ENCODE measurements around the gene BABAM1. TPM values are rescaled to one million over a fixed set of nuclear protein-coding genes. Genes with fewer than 3 reads are reported as not detected.

The BABAM1 gene
- total RNA-seq, 2 experiments from 2014 or later: 56.2 to 63.5 TPM

DNA sequence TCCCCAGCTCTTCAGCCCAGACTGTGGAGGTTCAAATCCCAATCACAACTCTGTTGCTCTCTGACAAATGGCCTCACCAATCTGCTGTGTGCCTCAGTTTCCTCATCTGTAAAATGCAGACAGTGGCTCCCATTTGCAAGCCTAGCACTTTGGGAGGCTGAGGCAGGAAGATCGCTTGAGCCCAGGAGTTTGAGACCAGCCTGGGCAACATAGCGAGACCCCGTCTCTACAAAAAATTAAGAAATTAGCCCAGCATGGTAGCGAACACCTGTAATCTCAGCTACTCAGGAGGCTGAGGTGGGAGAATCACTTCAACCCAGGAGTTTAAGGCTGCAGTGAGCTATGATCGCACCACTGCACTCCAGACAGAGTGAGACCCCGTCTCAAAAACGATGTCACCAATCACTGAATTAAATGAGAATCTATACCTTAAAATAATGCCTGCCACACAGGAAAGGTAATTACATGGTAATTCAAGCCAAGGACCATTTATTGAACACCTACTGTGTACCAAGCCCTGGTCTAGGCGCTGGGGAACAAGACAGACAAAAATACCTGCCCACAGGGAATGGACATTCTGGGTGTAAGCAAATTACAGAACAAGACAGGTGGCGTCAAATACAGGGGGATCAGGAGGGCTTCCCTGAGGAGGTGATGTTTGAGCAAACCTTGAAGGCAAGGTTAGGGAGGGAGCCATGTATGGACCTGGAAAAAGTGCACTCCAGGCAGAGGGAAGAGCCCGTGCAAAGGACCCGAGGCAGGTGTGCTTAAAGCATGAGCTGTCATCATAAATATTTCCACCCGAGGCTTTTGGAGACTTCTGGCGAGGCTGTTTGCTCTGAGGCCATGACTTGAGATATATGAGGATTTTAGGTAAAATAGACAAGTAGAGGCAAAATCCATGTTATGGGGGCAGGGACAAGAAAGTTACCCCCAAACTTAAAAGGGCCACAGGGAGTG is 29.2 kb upstream of the BABAM1 start:
- ATAC-seq (ENCODE audit: poor library complexity): no peak
- H3K27me3 Mint-ChIP-seq: no peaks in the 10 kb centered on the region
- no peak overlapping the region for H3K4me3 ChIP-seq (ENCODE audit: low read length)
- DNase-seq: no peak
- TF ChIP-seq, protein P1, sequence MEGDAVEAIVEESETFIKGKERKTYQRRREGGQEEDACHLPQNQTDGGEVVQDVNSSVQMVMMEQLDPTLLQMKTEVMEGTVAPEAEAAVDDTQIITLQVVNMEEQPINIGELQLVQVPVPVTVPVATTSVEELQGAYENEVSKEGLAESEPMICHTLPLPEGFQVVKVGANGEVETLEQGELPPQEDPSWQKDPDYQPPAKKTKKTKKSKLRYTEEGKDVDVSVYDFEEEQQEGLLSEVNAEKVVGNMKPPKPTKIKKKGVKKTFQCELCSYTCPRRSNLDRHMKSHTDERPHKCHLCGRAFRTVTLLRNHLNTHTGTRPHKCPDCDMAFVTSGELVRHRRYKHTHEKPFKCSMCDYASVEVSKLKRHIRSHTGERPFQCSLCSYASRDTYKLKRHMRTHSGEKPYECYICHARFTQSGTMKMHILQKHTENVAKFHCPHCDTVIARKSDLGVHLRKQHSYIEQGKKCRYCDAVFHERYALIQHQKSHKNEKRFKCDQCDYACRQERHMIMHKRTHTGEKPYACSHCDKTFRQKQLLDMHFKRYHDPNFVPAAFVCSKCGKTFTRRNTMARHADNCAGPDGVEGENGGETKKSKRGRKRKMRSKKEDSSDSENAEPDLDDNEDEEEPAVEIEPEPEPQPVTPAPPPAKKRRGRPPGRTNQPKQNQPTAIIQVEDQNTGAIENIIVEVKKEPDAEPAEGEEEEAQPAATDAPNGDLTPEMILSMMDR (IDR thresholded peaks at IDR 0.05): no peak
- H3K36me3 ChIP-seq (ENCODE audit: insufficient read depth, low read length): no peaks in the 10 kb centered on the region
- peaks cover 6% of the 10 kb centered on the region for H3K4me1 Mint-ChIP-seq (ENCODE audit: low read depth)
- intact Hi-C loops (cut with DNase I, micrococcal nuclease): no loop called here
- no peaks in the 10 kb centered on the region for H3K9me3 ChIP-seq (ENCODE audit: control insufficient read depth in 1 of 2, insufficient read depth in 1 of 2, low read length in 2 of 2)
- no peak overlapping the region for H3K27ac Mint-ChIP-seq
- no peaks in the 10 kb centered on the region for H3K36me3 Mint-ChIP-seq (ENCODE audit: low read depth)
- H3K27ac ChIP-seq (ENCODE audit: low read depth in 1 of 2, low read length in 2 of 2): no peak overlapping the region
- H3K4me1 ChIP-seq (ENCODE audit: insufficient read depth, low read length): peaks cover 22% of the 10 kb centered on the region
- H3K27me3 ChIP-seq (ENCODE audit: control insufficient read depth in 1 of 2, insufficient read depth in 2 of 2, low read length in 2 of 2): no peaks in the 10 kb centered on the region
- POLR2A ChIA-PET: interaction anchor here (0.6 to 0.7 kb wide), 2 partner anchors 163 to 910 kb away, joined by 3 to 4 read pairs; no protein-coding TSS in a partner anchor
- CTCF ChIA-PET: no interaction called here
- H3K9me3 Mint-ChIP-seq: no peaks in the 10 kb centered on the region
- peak overlapping the region; percentile 57 for H3K4me3 Mint-ChIP-seq

- no peak overlapping the region for H3K4me3 ChIP-seq (ENCODE audit: low read length)
- no peaks in the 10 kb centered on the region for H3K27me3 ChIP-seq (ENCODE audit: control insufficient read depth in 1 of 2, insufficient read depth in 2 of 2, low read length in 2 of 2)
- H3K9me3 ChIP-seq (ENCODE audit: control insufficient read depth in 1 of 2, insufficient read depth in 1 of 2, low read length in 2 of 2): no peaks in the 10 kb centered on the region
- ChIA-PET POLR2A (no interaction called here), CTCF (no interaction called here)
- intact Hi-C loops (cut with DNase I, micrococcal nuclease): no loop called here
- no peaks in the 10 kb centered on the region for H3K4me1 Mint-ChIP-seq (ENCODE audit: low read depth)
- H3K36me3 ChIP-seq (ENCODE audit: insufficient read depth, low read length): no peaks in the 10 kb centered on the region
- H3K4me3 Mint-ChIP-seq: peak overlapping the region; percentile 39
- TF ChIP-seq, protein P1 (IDR thresholded peaks at IDR 0.05): no peak
- no peak overlapping the region for H3K27ac Mint-ChIP-seq
- no peak overlapping the region for H3K27ac ChIP-seq (ENCODE audit: low read depth in 1 of 2, low read length in 2 of 2)
- no peaks in the 10 kb centered on the region for H3K9me3 Mint-ChIP-seq
- peaks cover 15% of the 10 kb centered on the region for H3K4me1 ChIP-seq (ENCODE audit: insufficient read depth, low read length)
- H3K27me3 Mint-ChIP-seq: no peaks in the 10 kb centered on the region
- ATAC-seq (ENCODE audit: poor library complexity) (no peak), DNase-seq (no peak)
- no peaks in the 10 kb centered on the region for H3K36me3 Mint-ChIP-seq (ENCODE audit: low read depth)
These were observed 27.0 kb upstream of the BABAM1 start for GRCh38 chr19:17240062-17240752.

DNA sequence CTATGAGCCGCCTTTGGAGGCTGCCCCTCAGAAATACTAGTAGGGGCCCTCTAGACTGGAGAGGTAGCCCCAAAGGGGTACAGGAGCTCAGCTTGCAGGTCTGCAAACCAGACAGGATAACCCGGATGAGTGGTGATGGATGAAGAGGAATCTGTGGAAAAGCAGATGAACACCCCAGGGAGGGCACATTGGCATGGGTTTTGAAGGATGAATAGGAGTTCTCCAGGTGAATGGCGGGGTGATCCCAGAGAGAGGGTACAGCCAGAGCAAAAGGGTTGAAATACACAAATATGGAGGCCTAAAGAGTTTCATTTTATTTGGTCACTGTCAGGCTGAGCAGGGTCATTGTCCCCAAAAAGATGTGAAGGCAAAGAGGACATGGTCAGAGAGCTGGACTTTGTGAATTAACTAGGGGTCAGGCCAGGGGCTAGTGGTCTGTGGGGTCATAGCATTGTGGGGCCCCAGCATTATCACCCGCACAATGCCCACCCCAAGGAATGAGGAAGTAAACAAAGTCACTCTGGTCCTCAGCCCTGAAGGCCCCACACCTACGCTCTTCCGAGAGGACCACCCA is 26.3 kb upstream of the BABAM1 start:
- Mint-ChIP-seq H3K4me3 (peak overlapping the region; percentile 39), H3K27ac (no peak overlapping the region), H3K9me3 (no peaks in the 10 kb centered on the region), H3K36me3 (ENCODE audit: low read depth) (no peaks in the 10 kb centered on the region), H3K27me3 (no peaks in the 10 kb centered on the region), H3K4me1 (ENCODE audit: low read depth) (no peaks in the 10 kb centered on the region)
- no peaks in the 10 kb centered on the region for H3K9me3 ChIP-seq (ENCODE audit: control insufficient read depth in 1 of 2, insufficient read depth in 1 of 2, low read length in 2 of 2)
- peaks cover 13% of the 10 kb centered on the region for H3K4me1 ChIP-seq (ENCODE audit: insufficient read depth, low read length)
- ATAC-seq (ENCODE audit: poor library complexity) (no peak), DNase-seq (no peak)
- no peaks in the 10 kb centered on the region for H3K27me3 ChIP-seq (ENCODE audit: control insufficient read depth in 1 of 2, insufficient read depth in 2 of 2, low read length in 2 of 2)
- H3K36me3 ChIP-seq (ENCODE audit: insufficient read depth, low read length): no peaks in the 10 kb centered on the region
- no peak overlapping the region for H3K27ac ChIP-seq (ENCODE audit: low read depth in 1 of 2, low read length in 2 of 2)
- POLR2A ChIA-PET: interaction anchor here (0.7 kb wide), 1 partner anchor 125 kb away, joined by 3 read pairs; no protein-coding TSS in a partner anchor
- no peak overlapping the region for H3K4me3 ChIP-seq (ENCODE audit: low read length)
- CTCF ChIA-PET: no interaction called here
- TF ChIP-seq, protein P1 (IDR thresholded peaks at IDR 0.05): no peak
- intact Hi-C loops (cut with DNase I, micrococcal nuclease): no loop called here

Measured in CD4-positive, alpha-beta T cell (primary cell).